ENCODE data around the gene EPB42.

DNA sequence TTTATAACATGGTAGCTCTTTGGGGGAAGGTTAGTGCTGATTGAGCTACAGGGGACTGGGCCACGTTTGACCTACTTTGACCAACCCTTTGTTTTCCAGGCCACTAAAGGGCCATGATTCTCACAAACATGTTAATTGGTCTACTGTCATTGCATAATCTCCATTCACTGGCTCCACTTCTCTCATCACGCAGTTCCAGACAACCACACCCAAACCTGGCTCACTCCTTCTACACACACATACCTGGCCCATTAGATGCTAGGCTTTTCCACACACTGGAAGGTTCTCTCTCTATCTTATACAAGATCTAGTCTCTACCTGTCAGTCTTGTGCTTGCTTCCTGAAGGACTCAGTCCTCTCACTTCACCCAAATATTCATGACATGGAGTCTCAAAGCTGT is 30.0 kb upstream of the EPB42 start:
- TF ChIP-seq, protein P1, sequence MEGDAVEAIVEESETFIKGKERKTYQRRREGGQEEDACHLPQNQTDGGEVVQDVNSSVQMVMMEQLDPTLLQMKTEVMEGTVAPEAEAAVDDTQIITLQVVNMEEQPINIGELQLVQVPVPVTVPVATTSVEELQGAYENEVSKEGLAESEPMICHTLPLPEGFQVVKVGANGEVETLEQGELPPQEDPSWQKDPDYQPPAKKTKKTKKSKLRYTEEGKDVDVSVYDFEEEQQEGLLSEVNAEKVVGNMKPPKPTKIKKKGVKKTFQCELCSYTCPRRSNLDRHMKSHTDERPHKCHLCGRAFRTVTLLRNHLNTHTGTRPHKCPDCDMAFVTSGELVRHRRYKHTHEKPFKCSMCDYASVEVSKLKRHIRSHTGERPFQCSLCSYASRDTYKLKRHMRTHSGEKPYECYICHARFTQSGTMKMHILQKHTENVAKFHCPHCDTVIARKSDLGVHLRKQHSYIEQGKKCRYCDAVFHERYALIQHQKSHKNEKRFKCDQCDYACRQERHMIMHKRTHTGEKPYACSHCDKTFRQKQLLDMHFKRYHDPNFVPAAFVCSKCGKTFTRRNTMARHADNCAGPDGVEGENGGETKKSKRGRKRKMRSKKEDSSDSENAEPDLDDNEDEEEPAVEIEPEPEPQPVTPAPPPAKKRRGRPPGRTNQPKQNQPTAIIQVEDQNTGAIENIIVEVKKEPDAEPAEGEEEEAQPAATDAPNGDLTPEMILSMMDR (IDR thresholded peaks at IDR 0.05 in 2 of 3, conservative IDR thresholded peaks at IDR 0.05 in 1 of 3; ENCODE audit: borderline replicate concordance in 1 of 3, insufficient read depth in 1 of 3, low read depth in 2 of 3, low read length in 2 of 3): no peak
- TF ChIP-seq, protein P2, sequence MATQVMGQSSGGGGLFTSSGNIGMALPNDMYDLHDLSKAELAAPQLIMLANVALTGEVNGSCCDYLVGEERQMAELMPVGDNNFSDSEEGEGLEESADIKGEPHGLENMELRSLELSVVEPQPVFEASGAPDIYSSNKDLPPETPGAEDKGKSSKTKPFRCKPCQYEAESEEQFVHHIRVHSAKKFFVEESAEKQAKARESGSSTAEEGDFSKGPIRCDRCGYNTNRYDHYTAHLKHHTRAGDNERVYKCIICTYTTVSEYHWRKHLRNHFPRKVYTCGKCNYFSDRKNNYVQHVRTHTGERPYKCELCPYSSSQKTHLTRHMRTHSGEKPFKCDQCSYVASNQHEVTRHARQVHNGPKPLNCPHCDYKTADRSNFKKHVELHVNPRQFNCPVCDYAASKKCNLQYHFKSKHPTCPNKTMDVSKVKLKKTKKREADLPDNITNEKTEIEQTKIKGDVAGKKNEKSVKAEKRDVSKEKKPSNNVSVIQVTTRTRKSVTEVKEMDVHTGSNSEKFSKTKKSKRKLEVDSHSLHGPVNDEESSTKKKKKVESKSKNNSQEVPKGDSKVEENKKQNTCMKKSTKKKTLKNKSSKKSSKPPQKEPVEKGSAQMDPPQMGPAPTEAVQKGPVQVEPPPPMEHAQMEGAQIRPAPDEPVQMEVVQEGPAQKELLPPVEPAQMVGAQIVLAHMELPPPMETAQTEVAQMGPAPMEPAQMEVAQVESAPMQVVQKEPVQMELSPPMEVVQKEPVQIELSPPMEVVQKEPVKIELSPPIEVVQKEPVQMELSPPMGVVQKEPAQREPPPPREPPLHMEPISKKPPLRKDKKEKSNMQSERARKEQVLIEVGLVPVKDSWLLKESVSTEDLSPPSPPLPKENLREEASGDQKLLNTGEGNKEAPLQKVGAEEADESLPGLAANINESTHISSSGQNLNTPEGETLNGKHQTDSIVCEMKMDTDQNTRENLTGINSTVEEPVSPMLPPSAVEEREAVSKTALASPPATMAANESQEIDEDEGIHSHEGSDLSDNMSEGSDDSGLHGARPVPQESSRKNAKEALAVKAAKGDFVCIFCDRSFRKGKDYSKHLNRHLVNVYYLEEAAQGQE (IDR thresholded peaks at IDR 0.05; ENCODE audit: low read depth): no peak
- TF ChIP-seq EGR1 (IDR thresholded peaks at IDR 0.05; ENCODE audit: low read depth) (no peak), EZH2 (IDR thresholded peaks at IDR 0.05) (no peak), POLR2A (IDR thresholded peaks at IDR 0.05; ENCODE audit: borderline replicate concordance, extremely low read depth, insufficient read depth, insufficient read length) (no peak)
- TF ChIP-seq, protein P3, sequence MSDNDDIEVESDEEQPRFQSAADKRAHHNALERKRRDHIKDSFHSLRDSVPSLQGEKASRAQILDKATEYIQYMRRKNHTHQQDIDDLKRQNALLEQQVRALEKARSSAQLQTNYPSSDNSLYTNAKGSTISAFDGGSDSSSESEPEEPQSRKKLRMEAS (IDR thresholded peaks at IDR 0.05): no peak

Measured in HCT116 (cell line).